SKM-1 (cell line): ENCODE results near the gene INPP4B.

Source experiments
- DNase-seq: peaks from one replicate; lab custom pipeline; 2025; ENCODE audit not compliant: unreplicated experiment; lab: John Stamatoyannopoulos, UW

INPP4B gene

GRCh38 chr4:142353149-142353738, 492.9 kb downstream of the INPP4B start:
- DNase-seq: peak; percentile 30

DNA sequence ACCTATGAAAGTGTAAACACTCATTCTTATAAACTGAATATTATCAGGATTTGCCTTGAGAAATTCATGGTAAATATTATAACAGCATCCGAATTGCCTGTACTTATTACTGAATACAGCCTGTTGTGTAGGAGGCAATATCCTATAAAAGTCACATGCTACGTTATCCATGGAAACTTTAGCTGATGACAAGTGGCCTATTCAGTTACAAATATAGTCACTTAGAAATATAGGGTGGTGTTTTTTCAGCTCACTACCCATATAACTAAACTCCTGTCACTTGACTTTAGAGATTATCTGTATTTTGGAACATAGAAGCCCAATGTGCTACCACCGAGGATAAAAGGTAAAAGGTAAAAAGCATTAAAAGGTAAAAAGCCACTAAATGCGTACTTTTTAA, 493.4 kb downstream of the INPP4B start:
- no peak for DNase-seq

DNA sequence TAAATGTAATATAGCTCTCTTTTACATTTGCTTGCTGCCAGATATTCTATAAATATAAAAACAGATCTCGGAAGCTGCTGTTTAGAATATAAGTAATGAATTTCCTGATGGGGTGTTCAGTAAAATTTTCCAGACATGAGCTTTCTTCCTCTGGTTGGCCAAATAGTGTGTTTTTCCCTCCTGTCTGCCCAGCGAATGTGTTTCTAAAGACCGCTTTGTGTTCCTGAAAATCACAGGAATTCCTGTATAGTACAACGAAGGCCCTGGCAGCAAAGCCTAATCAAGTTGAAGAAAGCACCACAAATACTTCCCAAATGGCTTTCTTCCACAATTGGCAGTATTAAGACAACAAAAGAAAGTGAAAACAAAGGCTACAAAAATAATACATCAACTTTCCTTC, 494.1 kb downstream of the INPP4B start:
- no peak for DNase-seq

- DNase-seq: no peak
Measured at GRCh38 chr4:142350871-142351270, 495.2 kb downstream of the INPP4B start.

GRCh38 chr4:142348613-142349021, 497.5 kb downstream of the INPP4B start:
- DNase-seq: no peak

- DNase-seq: no peak
Measured at GRCh38 chr4:142347241-142347640, 498.9 kb downstream of the INPP4B start.

- no peak for DNase-seq
Measured at GRCh38 chr4:142345924-142346323, 500.2 kb downstream of the INPP4B start.

DNA sequence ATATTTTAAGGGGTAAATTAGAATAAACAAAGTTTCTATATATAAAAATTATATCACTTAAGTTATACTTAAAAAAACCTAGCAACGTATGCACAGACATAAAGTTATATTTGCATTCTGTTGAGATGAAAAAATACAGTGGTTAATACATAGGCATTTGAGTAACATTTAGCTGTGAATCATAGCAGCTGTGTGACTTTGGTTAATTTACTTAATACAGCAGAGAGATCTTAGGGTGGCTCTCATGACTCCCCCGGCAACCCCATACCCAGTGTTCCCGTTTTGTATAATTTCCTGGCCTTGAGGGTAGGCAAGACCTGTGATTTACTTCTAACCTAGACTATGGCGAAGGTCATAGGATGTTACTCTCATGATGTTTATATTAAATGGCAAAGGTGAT, 504.8 kb downstream of the INPP4B start:
- no peak for DNase-seq

- DNase-seq: no peak
Measured at GRCh38 chr4:142339053-142339452, 507.0 kb downstream of the INPP4B start.

DNA sequence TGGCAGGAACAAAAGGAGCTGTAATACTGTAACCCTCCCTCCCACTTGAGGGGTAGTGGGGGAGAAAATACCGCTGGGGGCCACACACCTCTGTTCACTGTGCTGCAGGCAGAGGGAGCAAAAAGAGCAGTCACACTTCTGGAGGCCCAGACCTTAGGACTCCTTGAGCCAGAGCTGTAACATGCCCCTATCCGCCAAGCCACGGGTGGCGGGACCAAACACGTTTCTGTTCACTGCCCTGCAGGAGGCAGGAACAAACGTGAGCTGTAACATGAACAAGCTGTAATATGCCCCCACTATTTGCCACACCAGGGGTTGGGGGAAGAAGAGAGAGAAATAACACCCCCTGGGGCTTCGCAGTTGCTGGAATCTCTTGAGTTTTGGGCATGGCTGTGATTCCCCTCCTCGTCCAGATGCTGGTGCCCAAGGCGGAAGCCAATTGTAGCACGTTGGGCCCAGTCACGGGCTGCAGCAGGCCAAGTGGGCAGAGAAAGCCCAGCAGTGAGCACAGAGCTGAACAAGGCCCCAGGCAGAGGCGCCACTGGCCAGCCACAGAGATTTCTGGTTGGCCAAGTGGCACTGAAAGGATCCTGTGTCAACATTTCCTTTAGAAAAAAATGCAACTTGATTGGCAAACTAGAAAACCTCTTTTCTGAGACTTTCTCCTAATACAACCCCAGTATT, 509.7 kb downstream of the INPP4B start:
- DNase-seq: no peak

DNA sequence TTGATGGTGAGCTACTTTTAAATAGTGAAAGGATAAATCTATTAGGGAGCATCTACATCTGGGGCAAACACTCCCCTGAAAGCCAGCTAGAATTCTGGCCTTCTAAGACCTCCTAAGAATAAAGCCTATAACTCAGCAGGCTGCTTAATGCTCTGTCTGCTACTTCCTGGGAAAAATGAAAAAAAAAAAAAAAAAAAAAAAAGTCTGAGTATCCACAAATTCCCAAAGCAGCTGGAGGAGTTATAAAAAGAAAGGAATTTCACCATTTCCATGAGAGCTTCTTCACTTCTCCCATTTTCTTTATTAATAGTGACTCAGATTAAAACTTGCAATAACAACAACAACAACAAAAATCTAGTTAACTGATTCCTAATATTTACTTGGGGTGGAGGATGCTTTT, 511.2 kb downstream of the INPP4B start:
- no peak for DNase-seq

DNA sequence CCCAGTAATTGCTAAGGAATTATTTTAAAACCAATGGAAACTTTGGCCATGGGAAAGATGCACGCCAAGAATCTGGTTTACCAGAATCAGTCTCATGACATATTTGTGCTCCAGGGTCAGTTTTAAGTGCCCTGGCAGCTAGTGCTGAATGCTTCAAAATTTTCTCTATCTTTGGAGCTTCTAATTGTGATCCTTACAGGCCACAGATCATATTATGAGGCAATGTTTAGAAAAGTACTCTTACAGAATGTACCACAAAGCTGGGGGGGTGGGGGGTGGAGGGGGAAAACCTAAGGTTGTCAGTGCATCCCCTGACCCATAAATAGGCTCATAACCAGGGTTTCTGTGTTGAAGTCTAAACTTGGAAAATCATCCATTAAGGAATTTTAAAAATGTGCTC, 514.5 kb downstream of the INPP4B start:
- no peak for DNase-seq

- no peak for DNase-seq
Measured at GRCh38 chr4:142331132-142331531, 515.0 kb downstream of the INPP4B start.

GRCh38 chr4:142330311-142330710, 515.8 kb downstream of the INPP4B start:
- DNase-seq: no peak

- no peak for DNase-seq
Measured at GRCh38 chr4:142329313-142329712, 516.8 kb downstream of the INPP4B start.

- no peak for DNase-seq
Measured at GRCh38 chr4:142326181-142326580, 519.9 kb downstream of the INPP4B start.

DNA sequence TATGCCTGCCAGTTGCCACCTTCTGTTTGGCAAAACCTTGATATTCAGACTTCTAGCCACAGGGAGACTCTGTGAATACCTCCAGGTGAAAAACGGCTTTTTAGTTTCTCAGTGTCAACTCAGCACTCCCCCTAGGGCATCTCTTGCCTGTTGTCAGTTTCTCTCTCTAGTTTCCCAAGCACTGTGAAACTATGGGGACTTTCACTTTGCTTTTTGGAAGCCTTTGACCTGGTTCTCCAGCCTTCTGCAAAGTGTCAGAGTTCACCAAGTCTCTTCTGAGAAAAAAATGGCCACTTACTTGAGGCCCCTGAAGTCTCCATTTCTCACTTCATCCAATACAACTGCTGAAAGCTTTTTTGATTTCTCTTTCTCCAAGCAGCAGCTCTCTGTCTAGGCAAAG, 521.5 kb downstream of the INPP4B start:
- DNase-seq: no peak

- DNase-seq: no peak
Measured at GRCh38 chr4:142322996-142323395, 523.1 kb downstream of the INPP4B start.

- no peak for DNase-seq
Measured at GRCh38 chr4:142318280-142318679, 527.8 kb downstream of the INPP4B start.

GRCh38 chr4:142316913-142317312, 529.2 kb downstream of the INPP4B start:
- no peak for DNase-seq

GRCh38 chr4:142316025-142316424, 530.1 kb downstream of the INPP4B start:
- DNase-seq: no peak

GRCh38 chr4:142314686-142315085, 531.4 kb downstream of the INPP4B start:
- DNase-seq: no peak

GRCh38 chr4:142314247-142314646, 531.9 kb downstream of the INPP4B start:
- DNase-seq: no peak
